Liver (tissue), 3 donors: ENCODE data around the gene TSC22D3.

Experiments used
- ATF3 ChIP-seq: IDR thresholded peaks from 2 replicates; pipeline ENCODE4 v1.6.1; 2016; ENCODE audit warnings: antibody characterized with exemption
- CTCF ChIP-seq: fragments of 150-350 bp; IDR thresholded peaks from 2 replicates; pipeline ENCODE4 v1.5.1; 2017; ENCODE audit warnings: improper control_type of control experiment, low read depth, low read length; ENCODE audit not compliant: missing input control
- EGR1 ChIP-seq, 2 donors: IDR thresholded peaks; 2 replicates each; pipeline ENCODE4 v1.6.1; 2016 to 2018; ENCODE audit warnings: antibody characterized with exemption in 2 of 2, low read depth in 2 of 2
- FOXA1 ChIP-seq: IDR thresholded peaks from 2 replicates; pipeline ENCODE4 v1.6.1; 2016; ENCODE audit warnings: antibody characterized with exemption
- GABPA ChIP-seq, 2 donors: IDR thresholded peaks in 1 of 2; conservative IDR thresholded peaks in 1 of 2; 2 replicates each; pipeline ENCODE4 v1.6.1; 2016; ENCODE audit warnings: antibody characterized with exemption in 2 of 2, mild to moderate bottlenecking in 1 of 2, moderate library complexity in 1 of 2
- JUND ChIP-seq, 2 donors: IDR thresholded peaks; 2 replicates each; pipeline ENCODE4 v1.6.1; 2016; ENCODE audit warnings: antibody characterized with exemption in 2 of 2
- MAX ChIP-seq: IDR thresholded peaks from 2 replicates; pipeline ENCODE4 v1.6.1; 2016; ENCODE audit warnings: antibody characterized with exemption
- RAD21 ChIP-seq, 2 donors: IDR thresholded peaks; 2 replicates each; pipeline ENCODE4 v1.6.1; 2016; ENCODE audit warnings: antibody characterized with exemption in 2 of 2, mild to moderate bottlenecking in 2 of 2
- REST ChIP-seq: IDR thresholded peaks from 2 replicates; pipeline ENCODE4 v1.6.1; 2016; ENCODE audit warnings: antibody characterized with exemption, mild to moderate bottlenecking
- RXRA ChIP-seq, 2 donors: IDR thresholded peaks; 2 replicates each; pipeline ENCODE4 v1.6.1; 2017 to 2018; ENCODE audit warnings: antibody characterized with exemption in 2 of 2, mild to moderate bottlenecking in 1 of 2
- SP1 ChIP-seq: IDR thresholded peaks from 2 replicates; pipeline ENCODE4 v1.6.1; 2018; ENCODE audit warnings: antibody characterized with exemption, mild to moderate bottlenecking
- TAF1 ChIP-seq: conservative IDR thresholded peaks from 2 replicates; pipeline ENCODE4 v1.6.1; 2016; ENCODE audit warnings: antibody characterized with exemption, mild to moderate bottlenecking
- YY1 ChIP-seq: IDR thresholded peaks from 2 replicates; pipeline ENCODE4 v1.6.1; 2016; ENCODE audit warnings: antibody characterized with exemption, mild to moderate bottlenecking
- ZBTB33 ChIP-seq: IDR thresholded peaks from 2 replicates; pipeline ENCODE4 v1.6.1; 2016; ENCODE audit warnings: antibody characterized with exemption
- donor health status: healthy.
- donor health status: healthy.

GRCh38 chrX:107805179-107805578 lies 29.6 kb upstream of the TSC22D3 start:
- TF ChIP-seq CTCF (no peak), FOXA1 (no peak), TAF1 (no peak), ATF3 (no peak), REST (no peak), MAX (no peak), YY1 (no peak), GABPA (IDR thresholded peaks at IDR 0.05 in 1 of 2, conservative IDR thresholded peaks at IDR 0.05 in 1 of 2) (no peak), EGR1 (IDR thresholded peaks at IDR 0.05; ENCODE audit: low read depth in 2 of 2) (no peak), RXRA (IDR thresholded peaks at IDR 0.05) (no peak), RAD21 (IDR thresholded peaks at IDR 0.05) (no peak), JUND (IDR thresholded peaks at IDR 0.05) (no peak), ZBTB33 (no peak), SP1 (no peak)
